Measurements from ENCODE around the gene PIM3. TPM values are rescaled to one million over a fixed set of nuclear protein-coding genes. Genes with fewer than 3 reads are reported as not detected.

Gene PIM3
- total RNA-seq, 6 experiments from 2014 or later, result 14.8 to 18.8 (median 17.4) TPM

- no peaks in the 10 kb centered on the region for H3K36me3 Mint-ChIP-seq (ENCODE audit: low read depth)
- H3K9me3 Mint-ChIP-seq, result no peaks in the 10 kb centered on the region
- no peak for DNase-seq
- no peaks in the 10 kb centered on the region for H3K27me3 Mint-ChIP-seq (ENCODE audit: insufficient read depth)
- no peak for TF ChIP-seq CTCF (IDR thresholded peaks at IDR 0.05)
- no peak overlapping the region for H3K27ac Mint-ChIP-seq
- no peak overlapping the region for H3K4me3 Mint-ChIP-seq
- peaks cover 15% of the 10 kb centered on the region for H3K4me1 Mint-ChIP-seq (ENCODE audit: low read depth)
Observed at GRCh38 chr22:49954991-49955580, 5.5 kb upstream of the PIM3 start.

GRCh38 chr22:49955581-49956417 lies 4.8 kb upstream of the PIM3 start:
- Mint-ChIP-seq H3K9me3 (no peaks in the 10 kb centered on the region), H3K4me3 (no peak overlapping the region), H3K27ac (no peak overlapping the region), H3K27me3 (ENCODE audit: insufficient read depth) (no peaks in the 10 kb centered on the region), H3K36me3 (ENCODE audit: low read depth) (no peaks in the 10 kb centered on the region), H3K4me1 (ENCODE audit: low read depth) (peaks cover 15% of the 10 kb centered on the region)
- no peak for TF ChIP-seq CTCF (IDR thresholded peaks at IDR 0.05)
- DNase-seq, result no peak

- no peaks in the 10 kb centered on the region for H3K36me3 Mint-ChIP-seq (ENCODE audit: low read depth)
- no peak overlapping the region for H3K4me3 Mint-ChIP-seq
- no peaks in the 10 kb centered on the region for H3K27me3 Mint-ChIP-seq (ENCODE audit: insufficient read depth)
- no peak for TF ChIP-seq CTCF (IDR thresholded peaks at IDR 0.05)
- DNase-seq, result no peak
- H3K9me3 Mint-ChIP-seq, result no peaks in the 10 kb centered on the region
- no peak overlapping the region for H3K27ac Mint-ChIP-seq
- H3K4me1 Mint-ChIP-seq (ENCODE audit: low read depth), result peaks cover 15% of the 10 kb centered on the region
Observed at GRCh38 chr22:49956418-49956770, 4.2 kb upstream of the PIM3 start.

GRCh38 chr22:49956914-49957825 lies 3.4 kb upstream of the PIM3 start:
- Mint-ChIP-seq H3K27me3 (ENCODE audit: insufficient read depth) (no peaks in the 10 kb centered on the region; the same call in 1 of the 2 replicates), H3K4me1 (ENCODE audit: low read depth) (peaks cover 10% of the 10 kb centered on the region), H3K9me3 (no peaks in the 10 kb centered on the region), H3K4me3 (no peak overlapping the region), H3K27ac (no peak overlapping the region), H3K36me3 (ENCODE audit: low read depth) (no peaks in the 10 kb centered on the region)
- TF ChIP-seq CTCF (IDR thresholded peaks at IDR 0.05), result no peak
- no peak for DNase-seq

- no peaks in the 10 kb centered on the region; the same call in 1 of the 2 replicates for H3K27me3 Mint-ChIP-seq (ENCODE audit: insufficient read depth)
- H3K4me3 Mint-ChIP-seq, result no peak overlapping the region
- no peak overlapping the region for H3K27ac Mint-ChIP-seq
- peaks cover 5% of the 10 kb centered on the region; the same call in 1 of the 2 replicates for H3K4me1 Mint-ChIP-seq (ENCODE audit: low read depth)
- no peak for DNase-seq
- no peak for TF ChIP-seq CTCF (IDR thresholded peaks at IDR 0.05)
- no peaks in the 10 kb centered on the region for H3K9me3 Mint-ChIP-seq
- no peaks in the 10 kb centered on the region for H3K36me3 Mint-ChIP-seq (ENCODE audit: low read depth)
Observed at GRCh38 chr22:49957826-49958365, 2.7 kb upstream of the PIM3 start.

Measured in HFFc6 (cell line).